Tibial nerve (tissue), 4 donors: ENCODE results near the gene NUP155.

Experiments used
- EP300 ChIP-seq, 2 donors: sonication (generic); formaldehyde crosslinking; IDR thresholded peaks; one replicate each; pipeline ENCODE4 v1.6.1; 2017; ENCODE audit warnings: antibody characterized with exemption in 2 of 2, mild to moderate bottlenecking in 1 of 2
- TF ChIP-seq, protein P1 (sequence below), 5 experiments: fragments of 200-600 bp in 3 of 5; fragments of 450-650 bp in 2 of 5; sonication (generic) in 3 of 5; IDR thresholded peaks; one replicate each; pipeline ENCODE4 v1.5.1; 2016 to 2019; ENCODE audit warnings: antibody characterized with exemption in 5 of 5, mild to moderate bottlenecking in 3 of 5, moderate library complexity in 2 of 5

DNA sequence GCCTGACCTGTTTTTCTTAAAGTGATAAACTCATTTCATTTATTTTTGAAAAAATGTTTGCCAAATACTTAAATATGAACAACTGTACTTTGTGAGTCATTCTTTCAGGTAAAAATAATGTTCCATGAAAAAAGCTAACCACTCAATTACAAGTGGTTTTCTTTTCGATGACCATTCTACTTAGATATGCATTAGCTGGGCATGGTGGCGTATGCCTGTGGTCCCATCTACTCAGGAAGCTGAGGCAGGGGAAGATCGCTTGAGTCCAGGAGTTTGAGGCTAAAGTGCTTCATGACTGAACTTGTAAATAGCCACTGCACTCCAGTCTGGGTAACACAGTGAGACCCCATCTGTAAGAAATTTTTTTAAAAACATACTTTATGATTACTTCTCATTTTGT lies 4.2 kb upstream of the NUP155 start:
- no peak for TF ChIP-seq EP300 (IDR thresholded peaks at IDR 0.05)
- TF ChIP-seq, protein P1, sequence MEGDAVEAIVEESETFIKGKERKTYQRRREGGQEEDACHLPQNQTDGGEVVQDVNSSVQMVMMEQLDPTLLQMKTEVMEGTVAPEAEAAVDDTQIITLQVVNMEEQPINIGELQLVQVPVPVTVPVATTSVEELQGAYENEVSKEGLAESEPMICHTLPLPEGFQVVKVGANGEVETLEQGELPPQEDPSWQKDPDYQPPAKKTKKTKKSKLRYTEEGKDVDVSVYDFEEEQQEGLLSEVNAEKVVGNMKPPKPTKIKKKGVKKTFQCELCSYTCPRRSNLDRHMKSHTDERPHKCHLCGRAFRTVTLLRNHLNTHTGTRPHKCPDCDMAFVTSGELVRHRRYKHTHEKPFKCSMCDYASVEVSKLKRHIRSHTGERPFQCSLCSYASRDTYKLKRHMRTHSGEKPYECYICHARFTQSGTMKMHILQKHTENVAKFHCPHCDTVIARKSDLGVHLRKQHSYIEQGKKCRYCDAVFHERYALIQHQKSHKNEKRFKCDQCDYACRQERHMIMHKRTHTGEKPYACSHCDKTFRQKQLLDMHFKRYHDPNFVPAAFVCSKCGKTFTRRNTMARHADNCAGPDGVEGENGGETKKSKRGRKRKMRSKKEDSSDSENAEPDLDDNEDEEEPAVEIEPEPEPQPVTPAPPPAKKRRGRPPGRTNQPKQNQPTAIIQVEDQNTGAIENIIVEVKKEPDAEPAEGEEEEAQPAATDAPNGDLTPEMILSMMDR (IDR thresholded peaks at IDR 0.05), result no peak
